ENCODE measurements around the gene TRERF1. TPM values are rescaled to one million over a fixed set of nuclear protein-coding genes. Genes with fewer than 3 reads are reported as not detected.
A peak's percentile ranks its signal among the peaks of the same experiment; 100 is the strongest.

Gene TRERF1
- total RNA-seq, 1 experiment from 2014 or later: 22.3 TPM

DNA sequence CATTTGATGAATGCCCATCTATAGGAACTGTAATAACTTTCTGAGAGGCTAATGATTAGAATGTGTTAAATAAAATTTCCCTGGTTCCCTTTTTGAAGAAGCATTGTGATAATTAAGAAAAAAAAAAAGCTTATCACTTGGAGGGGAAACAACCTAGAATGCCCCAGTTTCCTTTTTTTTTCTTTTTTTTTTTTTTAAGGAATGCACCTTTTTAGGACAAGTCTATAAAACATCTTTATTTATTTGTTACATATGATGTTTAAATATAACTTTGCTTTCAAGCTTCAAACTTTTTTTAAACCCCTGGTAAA, 226.7 kb downstream of the TRERF1 start:
- no peak overlapping the region for H3K27ac Mint-ChIP-seq
- TF ChIP-seq, protein P1, sequence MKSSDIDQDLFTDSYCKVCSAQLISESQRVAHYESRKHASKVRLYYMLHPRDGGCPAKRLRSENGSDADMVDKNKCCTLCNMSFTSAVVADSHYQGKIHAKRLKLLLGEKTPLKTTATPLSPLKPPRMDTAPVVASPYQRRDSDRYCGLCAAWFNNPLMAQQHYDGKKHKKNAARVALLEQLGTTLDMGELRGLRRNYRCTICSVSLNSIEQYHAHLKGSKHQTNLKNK (CRISPR knock-in tag; IDR thresholded peaks at IDR 0.05): no peak
- TF ChIP-seq, protein P2, sequence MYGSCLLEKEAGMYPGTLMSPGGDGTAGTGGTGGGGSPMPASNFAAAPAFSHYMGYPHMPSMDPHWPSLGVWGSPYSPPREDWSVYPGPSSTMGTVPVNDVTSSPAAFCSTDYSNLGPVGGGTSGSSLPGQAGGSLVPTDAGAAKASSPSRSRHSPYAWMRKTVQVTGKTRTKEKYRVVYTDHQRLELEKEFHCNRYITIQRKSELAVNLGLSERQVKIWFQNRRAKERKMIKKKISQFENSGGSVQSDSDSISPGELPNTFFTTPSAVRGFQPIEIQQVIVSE (CRISPR knock-in tag; IDR thresholded peaks at IDR 0.05; ENCODE audit: borderline replicate concordance): no peak
- TF ChIP-seq GRHL2 (CRISPR knock-in tag; IDR thresholded peaks at IDR 0.05; ENCODE audit: insufficient replicate concordance, severe bottlenecking): no peak
- TF ChIP-seq, protein P3, sequence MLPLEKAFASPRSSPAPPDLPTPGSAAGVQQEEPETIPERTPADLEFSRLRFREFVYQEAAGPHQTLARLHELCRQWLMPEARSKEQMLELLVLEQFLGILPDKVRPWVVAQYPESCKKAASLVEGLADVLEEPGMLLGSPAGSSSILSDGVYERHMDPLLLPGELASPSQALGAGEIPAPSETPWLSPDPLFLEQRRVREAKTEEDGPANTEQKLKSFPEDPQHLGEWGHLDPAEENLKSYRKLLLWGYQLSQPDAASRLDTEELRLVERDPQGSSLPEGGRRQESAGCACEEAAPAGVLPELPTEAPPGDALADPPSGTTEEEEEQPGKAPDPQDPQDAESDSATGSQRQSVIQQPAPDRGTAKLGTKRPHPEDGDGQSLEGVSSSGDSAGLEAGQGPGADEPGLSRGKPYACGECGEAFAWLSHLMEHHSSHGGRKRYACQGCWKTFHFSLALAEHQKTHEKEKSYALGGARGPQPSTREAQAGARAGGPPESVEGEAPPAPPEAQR (CRISPR knock-in tag; IDR thresholded peaks at IDR 0.05): no peak
- TF ChIP-seq, protein P4, sequence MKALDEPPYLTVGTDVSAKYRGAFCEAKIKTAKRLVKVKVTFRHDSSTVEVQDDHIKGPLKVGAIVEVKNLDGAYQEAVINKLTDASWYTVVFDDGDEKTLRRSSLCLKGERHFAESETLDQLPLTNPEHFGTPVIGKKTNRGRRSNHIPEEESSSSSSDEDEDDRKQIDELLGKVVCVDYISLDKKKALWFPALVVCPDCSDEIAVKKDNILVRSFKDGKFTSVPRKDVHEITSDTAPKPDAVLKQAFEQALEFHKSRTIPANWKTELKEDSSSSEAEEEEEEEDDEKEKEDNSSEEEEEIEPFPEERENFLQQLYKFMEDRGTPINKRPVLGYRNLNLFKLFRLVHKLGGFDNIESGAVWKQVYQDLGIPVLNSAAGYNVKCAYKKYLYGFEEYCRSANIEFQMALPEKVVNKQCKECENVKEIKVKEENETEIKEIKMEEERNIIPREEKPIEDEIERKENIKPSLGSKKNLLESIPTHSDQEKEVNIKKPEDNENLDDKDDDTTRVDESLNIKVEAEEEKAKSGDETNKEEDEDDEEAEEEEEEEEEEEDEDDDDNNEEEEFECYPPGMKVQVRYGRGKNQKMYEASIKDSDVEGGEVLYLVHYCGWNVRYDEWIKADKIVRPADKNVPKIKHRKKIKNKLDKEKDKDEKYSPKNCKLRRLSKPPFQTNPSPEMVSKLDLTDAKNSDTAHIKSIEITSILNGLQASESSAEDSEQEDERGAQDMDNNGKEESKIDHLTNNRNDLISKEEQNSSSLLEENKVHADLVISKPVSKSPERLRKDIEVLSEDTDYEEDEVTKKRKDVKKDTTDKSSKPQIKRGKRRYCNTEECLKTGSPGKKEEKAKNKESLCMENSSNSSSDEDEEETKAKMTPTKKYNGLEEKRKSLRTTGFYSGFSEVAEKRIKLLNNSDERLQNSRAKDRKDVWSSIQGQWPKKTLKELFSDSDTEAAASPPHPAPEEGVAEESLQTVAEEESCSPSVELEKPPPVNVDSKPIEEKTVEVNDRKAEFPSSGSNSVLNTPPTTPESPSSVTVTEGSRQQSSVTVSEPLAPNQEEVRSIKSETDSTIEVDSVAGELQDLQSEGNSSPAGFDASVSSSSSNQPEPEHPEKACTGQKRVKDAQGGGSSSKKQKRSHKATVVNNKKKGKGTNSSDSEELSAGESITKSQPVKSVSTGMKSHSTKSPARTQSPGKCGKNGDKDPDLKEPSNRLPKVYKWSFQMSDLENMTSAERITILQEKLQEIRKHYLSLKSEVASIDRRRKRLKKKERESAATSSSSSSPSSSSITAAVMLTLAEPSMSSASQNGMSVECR (CRISPR knock-in tag; IDR thresholded peaks at IDR 0.05; ENCODE audit: borderline replicate concordance): no peak
- CTCF ChIA-PET: no interaction called here
- no peaks in the 10 kb centered on the region for H3K27me3 Mint-ChIP-seq (ENCODE audit: low read depth)
- no peak for DNase-seq (ENCODE audit: low spot score)
- peaks cover 20% of the 10 kb centered on the region for H3K36me3 Mint-ChIP-seq
- POLR2A ChIA-PET: interaction anchor here (0.6 kb wide), 1 partner anchor 820 kb away, joined by 3 read pairs; no protein-coding TSS in a partner anchor
- H3K4me3 Mint-ChIP-seq: no peak overlapping the region
- ATAC-seq: no peak
- H3K4me1 Mint-ChIP-seq: no peaks in the 10 kb centered on the region
- H3K9me3 Mint-ChIP-seq: no peaks in the 10 kb centered on the region

DNA sequence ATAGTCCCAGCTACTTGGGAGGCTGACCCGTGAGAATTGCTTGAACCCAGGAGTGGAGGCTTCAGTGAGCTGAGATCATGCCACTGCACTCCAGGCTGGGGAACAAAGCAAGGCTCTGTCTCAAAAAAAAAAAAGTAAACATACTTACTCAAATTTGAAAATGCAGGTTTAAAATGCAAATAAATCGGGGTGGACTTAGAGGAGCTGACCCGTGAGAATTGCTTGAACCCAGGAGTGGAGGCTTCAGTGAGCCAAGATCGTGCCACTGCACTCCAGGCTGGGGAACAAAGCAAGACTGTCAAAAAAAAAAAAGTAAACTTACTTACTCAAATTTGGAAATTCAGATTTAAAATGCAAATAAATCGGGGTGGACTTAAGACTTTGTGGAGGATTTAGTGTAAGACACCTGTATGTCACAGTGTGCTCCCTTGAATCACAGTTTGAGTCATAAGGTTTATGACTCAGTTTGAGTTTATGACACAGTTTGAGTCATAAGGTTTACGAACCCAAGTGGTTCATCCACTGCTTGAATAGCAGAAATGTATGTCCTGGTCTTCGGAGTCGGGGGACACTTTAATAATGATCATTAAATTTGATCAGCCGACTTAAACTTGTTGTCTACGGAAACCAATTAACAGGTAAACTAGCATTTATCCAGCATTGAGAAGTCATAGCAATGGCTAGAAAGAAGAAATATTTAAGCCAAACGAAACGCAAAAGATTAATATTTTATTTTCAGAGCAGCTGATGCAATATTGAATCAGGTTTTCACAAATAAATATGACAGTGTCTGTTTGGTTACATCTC, 227.3 kb downstream of the TRERF1 start:
- Mint-ChIP-seq H3K4me1 (no peaks in the 10 kb centered on the region), H3K27ac (peak overlapping the region; percentile 74; the same call in 1 of the 2 replicates), H3K27me3 (ENCODE audit: low read depth) (no peaks in the 10 kb centered on the region), H3K9me3 (no peaks in the 10 kb centered on the region), H3K4me3 (no peak overlapping the region), H3K36me3 (peaks cover 15% of the 10 kb centered on the region)
- ChIA-PET CTCF (no interaction called here), POLR2A (no interaction called here)
- ATAC-seq (no peak), DNase-seq (ENCODE audit: low spot score) (no peak)
- TF ChIP-seq RELA (CRISPR knock-in tag; IDR thresholded peaks at IDR 0.05; ENCODE audit: borderline replicate concordance) (no peak), EMX1 (CRISPR knock-in tag; IDR thresholded peaks at IDR 0.05) (no peak), GABPB1 (CRISPR knock-in tag; IDR thresholded peaks at IDR 0.05) (peak; percentile 89), ESRRA (CRISPR knock-in tag; IDR thresholded peaks at IDR 0.05; ENCODE audit: borderline replicate concordance) (no peak), ZNF317 (CRISPR knock-in tag; IDR thresholded peaks at IDR 0.05; ENCODE audit: borderline replicate concordance, low read depth) (no peak)
- TF ChIP-seq, protein P5, sequence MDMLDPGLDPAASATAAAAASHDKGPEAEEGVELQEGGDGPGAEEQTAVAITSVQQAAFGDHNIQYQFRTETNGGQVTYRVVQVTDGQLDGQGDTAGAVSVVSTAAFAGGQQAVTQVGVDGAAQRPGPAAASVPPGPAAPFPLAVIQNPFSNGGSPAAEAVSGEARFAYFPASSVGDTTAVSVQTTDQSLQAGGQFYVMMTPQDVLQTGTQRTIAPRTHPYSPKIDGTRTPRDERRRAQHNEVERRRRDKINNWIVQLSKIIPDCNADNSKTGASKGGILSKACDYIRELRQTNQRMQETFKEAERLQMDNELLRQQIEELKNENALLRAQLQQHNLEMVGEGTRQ (CRISPR knock-in tag; IDR thresholded peaks at IDR 0.05): no peak

DNA sequence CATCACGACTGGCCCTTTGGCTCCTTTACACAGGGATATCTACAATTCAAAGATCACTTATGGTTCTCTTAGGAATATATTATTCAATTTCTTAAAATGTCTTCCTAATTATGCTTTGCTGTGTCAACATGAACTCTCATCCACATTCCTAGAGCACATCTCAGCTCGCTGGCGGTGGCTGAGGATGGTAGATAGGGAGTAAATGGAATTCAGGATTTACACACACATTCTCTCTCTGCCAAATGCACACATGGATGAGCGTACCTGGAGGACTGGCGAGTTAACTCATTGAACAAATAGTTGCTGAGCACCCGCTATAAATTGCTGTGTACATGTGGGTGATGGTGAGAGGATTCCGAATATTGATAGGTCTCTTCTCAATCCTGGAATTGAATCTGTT, 229.3 kb downstream of the TRERF1 start:
- H3K9me3 Mint-ChIP-seq: no peaks in the 10 kb centered on the region
- ChIA-PET CTCF (interaction anchor here (0.7 kb wide), 1 partner anchor 8 kb away, joined by 6 read pairs; no protein-coding TSS in a partner anchor), POLR2A (no interaction called here)
- ATAC-seq (no peak), DNase-seq (ENCODE audit: low spot score) (no peak)
- H3K27ac Mint-ChIP-seq: no peak overlapping the region
- H3K36me3 Mint-ChIP-seq: peaks cover 2% of the 10 kb centered on the region; the same call in 1 of the 2 replicates
- H3K4me3 Mint-ChIP-seq: no peak overlapping the region
- no peaks in the 10 kb centered on the region for H3K27me3 Mint-ChIP-seq (ENCODE audit: low read depth)
- 0 out of 2 replicates have a peak, but pooled peaks cover 1% of the 10 kb centered on the region for H3K4me1 Mint-ChIP-seq
- TF ChIP-seq ZNF232 (CRISPR knock-in tag; IDR thresholded peaks at IDR 0.05) (no peak), RELA (CRISPR knock-in tag; IDR thresholded peaks at IDR 0.05; ENCODE audit: borderline replicate concordance) (no peak), JAZF1 (CRISPR knock-in tag; IDR thresholded peaks at IDR 0.05) (no peak), ZNF671 (CRISPR knock-in tag; IDR thresholded peaks at IDR 0.05) (no peak), RORB (CRISPR knock-in tag; IDR thresholded peaks at IDR 0.05) (no peak), JUN (CRISPR knock-in tag; IDR thresholded peaks at IDR 0.05) (no peak)
- TF ChIP-seq, protein P6, sequence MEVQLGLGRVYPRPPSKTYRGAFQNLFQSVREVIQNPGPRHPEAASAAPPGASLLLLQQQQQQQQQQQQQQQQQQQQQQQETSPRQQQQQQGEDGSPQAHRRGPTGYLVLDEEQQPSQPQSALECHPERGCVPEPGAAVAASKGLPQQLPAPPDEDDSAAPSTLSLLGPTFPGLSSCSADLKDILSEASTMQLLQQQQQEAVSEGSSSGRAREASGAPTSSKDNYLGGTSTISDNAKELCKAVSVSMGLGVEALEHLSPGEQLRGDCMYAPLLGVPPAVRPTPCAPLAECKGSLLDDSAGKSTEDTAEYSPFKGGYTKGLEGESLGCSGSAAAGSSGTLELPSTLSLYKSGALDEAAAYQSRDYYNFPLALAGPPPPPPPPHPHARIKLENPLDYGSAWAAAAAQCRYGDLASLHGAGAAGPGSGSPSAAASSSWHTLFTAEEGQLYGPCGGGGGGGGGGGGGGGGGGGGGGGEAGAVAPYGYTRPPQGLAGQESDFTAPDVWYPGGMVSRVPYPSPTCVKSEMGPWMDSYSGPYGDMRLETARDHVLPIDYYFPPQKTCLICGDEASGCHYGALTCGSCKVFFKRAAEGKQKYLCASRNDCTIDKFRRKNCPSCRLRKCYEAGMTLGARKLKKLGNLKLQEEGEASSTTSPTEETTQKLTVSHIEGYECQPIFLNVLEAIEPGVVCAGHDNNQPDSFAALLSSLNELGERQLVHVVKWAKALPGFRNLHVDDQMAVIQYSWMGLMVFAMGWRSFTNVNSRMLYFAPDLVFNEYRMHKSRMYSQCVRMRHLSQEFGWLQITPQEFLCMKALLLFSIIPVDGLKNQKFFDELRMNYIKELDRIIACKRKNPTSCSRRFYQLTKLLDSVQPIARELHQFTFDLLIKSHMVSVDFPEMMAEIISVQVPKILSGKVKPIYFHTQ (CRISPR knock-in tag; IDR thresholded peaks at IDR 0.05): no peak
- TF ChIP-seq, protein P7, sequence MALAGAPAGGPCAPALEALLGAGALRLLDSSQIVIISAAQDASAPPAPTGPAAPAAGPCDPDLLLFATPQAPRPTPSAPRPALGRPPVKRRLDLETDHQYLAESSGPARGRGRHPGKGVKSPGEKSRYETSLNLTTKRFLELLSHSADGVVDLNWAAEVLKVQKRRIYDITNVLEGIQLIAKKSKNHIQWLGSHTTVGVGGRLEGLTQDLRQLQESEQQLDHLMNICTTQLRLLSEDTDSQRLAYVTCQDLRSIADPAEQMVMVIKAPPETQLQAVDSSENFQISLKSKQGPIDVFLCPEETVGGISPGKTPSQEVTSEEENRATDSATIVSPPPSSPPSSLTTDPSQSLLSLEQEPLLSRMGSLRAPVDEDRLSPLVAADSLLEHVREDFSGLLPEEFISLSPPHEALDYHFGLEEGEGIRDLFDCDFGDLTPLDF (CRISPR knock-in tag; IDR thresholded peaks at IDR 0.05): no peak

Measured in WTC11 (cell line).